ENCODE measurements around the gene MFAP5. TPM values are rescaled to one million over a fixed set of nuclear protein-coding genes. Genes with fewer than 3 reads are reported as not detected.

MFAP5 gene
- polyA plus RNA-seq, 1 donor (not counting 4 experiments of a cell fraction or from before 2014, with no cell fraction given) = 317 TPM

DNA sequence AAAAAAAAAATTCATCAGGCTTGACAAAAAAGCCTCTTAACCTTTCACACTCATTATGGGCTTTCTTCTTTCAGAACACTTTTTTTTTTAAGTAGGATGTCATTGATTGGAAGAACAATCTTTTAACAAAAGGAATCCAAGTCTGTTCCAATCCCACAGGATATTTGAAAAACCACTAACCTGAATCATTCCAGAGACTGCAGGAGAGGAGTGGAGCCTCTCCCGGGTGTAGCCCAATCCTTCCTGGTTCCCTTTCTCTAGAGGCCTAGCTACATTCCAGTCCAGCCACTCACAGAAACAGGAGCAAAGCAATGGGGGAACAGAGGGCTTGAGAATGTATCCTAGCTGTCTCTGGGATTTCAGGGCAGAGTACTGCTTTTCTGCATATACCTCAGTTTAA is 4.3 kb downstream of the MFAP5 start:
- Histone ChIP-seq H3K27ac (ENCODE audit: control insufficient read depth, insufficient read depth, low read length) (peak overlapping the region; percentile 77), H2AFZ (ENCODE audit: control insufficient read depth, low read length) (no peak overlapping the region)
- DNase-seq (ENCODE audit: low read depth, low spot score) = no peak

DNA sequence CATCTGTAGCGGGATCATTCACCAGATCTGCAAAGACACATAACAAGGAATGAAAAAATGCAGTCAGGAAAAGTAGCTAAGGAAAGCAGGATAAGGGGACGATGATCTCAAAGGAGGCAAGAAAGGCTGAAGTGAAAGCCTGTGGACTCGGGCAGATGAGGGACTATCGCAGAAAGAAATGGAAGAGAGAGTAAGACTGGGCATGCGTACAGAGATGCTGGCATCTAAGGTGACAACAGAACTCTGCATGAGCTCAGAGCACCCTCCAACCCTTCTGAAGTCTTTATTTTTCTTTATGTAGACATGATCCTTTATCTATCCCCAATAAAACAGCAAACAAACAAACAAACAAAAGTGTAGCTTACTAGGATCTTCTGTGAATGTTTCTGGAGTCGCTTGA is 7.2 kb downstream of the MFAP5 start:
- Histone ChIP-seq H3K36me3 (ENCODE audit: control insufficient read depth in 2 of 2, extremely low read depth in 1 of 2, insufficient read depth in 2 of 2, low read length in 2 of 2) (peaks cover 8 to 19% of the 10 kb centered on the region in 2 experiments), H3K9me3 (ENCODE audit: control insufficient read depth, low read depth, low read length) (no peaks in the 10 kb centered on the region), H4K20me1 (ENCODE audit: control insufficient read depth, extremely low read depth, insufficient read depth, low read length) (no peaks in the 10 kb centered on the region), H2AFZ (ENCODE audit: control insufficient read depth, low read length) (no peak overlapping the region), H3K9me1 (ENCODE audit: control insufficient read depth, extremely low read depth, insufficient read depth, low read length) (no peaks in the 10 kb centered on the region), H3K79me2 (ENCODE audit: control insufficient read depth, insufficient read depth, low read length) (no peaks in the 10 kb centered on the region), H3K27me3 (ENCODE audit: control insufficient read depth, extremely low read depth, insufficient read depth, low read length) (no peaks in the 10 kb centered on the region), H3K4me2 (ENCODE audit: control insufficient read depth, extremely low read depth, insufficient read depth, low read depth, low read length) (no peak overlapping the region), H3K4me1 (ENCODE audit: control insufficient read depth, extremely low read depth, insufficient read depth, low read length) (peaks cover 23% of the 10 kb centered on the region), H3K4me3 (ENCODE audit: control insufficient read depth in 2 of 3, extremely low read depth in 1 of 3, insufficient read depth in 2 of 3, low read depth in 1 of 3, low read length in 3 of 3) (no peak overlapping the region), H3K27ac (ENCODE audit: control insufficient read depth, insufficient read depth, low read length) (no peak overlapping the region), H3K9ac (ENCODE audit: control insufficient read depth, extremely low read depth, insufficient read depth, low read length) (no peak overlapping the region)
- no peak for TF ChIP-seq EZH2 (IDR thresholded peaks at IDR 0.05; ENCODE audit: low read length)
- TF ChIP-seq, protein P1, sequence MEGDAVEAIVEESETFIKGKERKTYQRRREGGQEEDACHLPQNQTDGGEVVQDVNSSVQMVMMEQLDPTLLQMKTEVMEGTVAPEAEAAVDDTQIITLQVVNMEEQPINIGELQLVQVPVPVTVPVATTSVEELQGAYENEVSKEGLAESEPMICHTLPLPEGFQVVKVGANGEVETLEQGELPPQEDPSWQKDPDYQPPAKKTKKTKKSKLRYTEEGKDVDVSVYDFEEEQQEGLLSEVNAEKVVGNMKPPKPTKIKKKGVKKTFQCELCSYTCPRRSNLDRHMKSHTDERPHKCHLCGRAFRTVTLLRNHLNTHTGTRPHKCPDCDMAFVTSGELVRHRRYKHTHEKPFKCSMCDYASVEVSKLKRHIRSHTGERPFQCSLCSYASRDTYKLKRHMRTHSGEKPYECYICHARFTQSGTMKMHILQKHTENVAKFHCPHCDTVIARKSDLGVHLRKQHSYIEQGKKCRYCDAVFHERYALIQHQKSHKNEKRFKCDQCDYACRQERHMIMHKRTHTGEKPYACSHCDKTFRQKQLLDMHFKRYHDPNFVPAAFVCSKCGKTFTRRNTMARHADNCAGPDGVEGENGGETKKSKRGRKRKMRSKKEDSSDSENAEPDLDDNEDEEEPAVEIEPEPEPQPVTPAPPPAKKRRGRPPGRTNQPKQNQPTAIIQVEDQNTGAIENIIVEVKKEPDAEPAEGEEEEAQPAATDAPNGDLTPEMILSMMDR (optimal IDR thresholded peaks at IDR 0.05 in 1 of 3, IDR thresholded peaks at IDR 0.05 in 1 of 3, conservative IDR thresholded peaks at IDR 0.05 in 1 of 3; ENCODE audit: extremely low read depth in 1 of 3, insufficient read depth in 2 of 3, low read length in 3 of 3) = no peak
- DNase-seq (ENCODE audit: low read depth, low spot score) (no peak), FAIRE-seq (no peak)
- dilution Hi-C loops (cut with MboI; ENCODE audit: extremely low pct_ligation_motif_present, low sequenced_read_pairs) = no loop called here

More for the DNA sequence above, 4.3 kb downstream of the MFAP5 start:
- TF ChIP-seq, protein P1 (optimal IDR thresholded peaks at IDR 0.05 in 1 of 3, IDR thresholded peaks at IDR 0.05 in 1 of 3, conservative IDR thresholded peaks at IDR 0.05 in 1 of 3; ENCODE audit: extremely low read depth in 1 of 3, insufficient read depth in 2 of 3, low read length in 3 of 3) = no peak
- no peak for TF ChIP-seq EZH2 (IDR thresholded peaks at IDR 0.05; ENCODE audit: low read length)
- no peaks in the 10 kb centered on the region for H3K9me3 ChIP-seq (ENCODE audit: control insufficient read depth, low read depth, low read length)
- peak overlapping the region; percentile 18 for H3K4me2 ChIP-seq (ENCODE audit: control insufficient read depth, extremely low read depth, insufficient read depth, low read depth, low read length)
- H3K9ac ChIP-seq (ENCODE audit: control insufficient read depth, extremely low read depth, insufficient read depth, low read length) = peak overlapping the region; percentile 54
- dilution Hi-C loops (cut with MboI; ENCODE audit: extremely low pct_ligation_motif_present, low sequenced_read_pairs) = no loop called here
- peaks cover 5 to 10% of the 10 kb centered on the region in 2 experiments for H3K36me3 ChIP-seq (ENCODE audit: control insufficient read depth in 2 of 2, extremely low read depth in 1 of 2, insufficient read depth in 2 of 2, low read length in 2 of 2)
- no peaks in the 10 kb centered on the region for H4K20me1 ChIP-seq (ENCODE audit: control insufficient read depth, extremely low read depth, insufficient read depth, low read length)
- no peak overlapping the region for H3K4me3 ChIP-seq (ENCODE audit: control insufficient read depth in 2 of 3, extremely low read depth in 1 of 3, insufficient read depth in 2 of 3, low read depth in 1 of 3, low read length in 3 of 3)
- FAIRE-seq = peak; percentile 84
- peaks cover 11% of the 10 kb centered on the region for H3K79me2 ChIP-seq (ENCODE audit: control insufficient read depth, insufficient read depth, low read length)
- no peaks in the 10 kb centered on the region for H3K27me3 ChIP-seq (ENCODE audit: control insufficient read depth, extremely low read depth, insufficient read depth, low read length)
- peaks cover 42% of the 10 kb centered on the region for H3K4me1 ChIP-seq (ENCODE audit: control insufficient read depth, extremely low read depth, insufficient read depth, low read length)
- H3K9me1 ChIP-seq (ENCODE audit: control insufficient read depth, extremely low read depth, insufficient read depth, low read length) = no peaks in the 10 kb centered on the region

Measured in keratinocyte (primary cell).